GM21576 (cell line): ENCODE data around the gene FGF10.

Experiments
- ATAC-seq: cut with Tn5 transposase; IDR thresholded peaks from one replicate; pipeline ENCODE4 v1.9.1; 2021; ENCODE audit warnings: mild to moderate bottlenecking, moderate library complexity; ENCODE audit not compliant: unreplicated experiment

The FGF10 gene

GRCh38 chr5:44260793-44261192 lies 128.4 kb downstream of the FGF10 start:
- ATAC-seq = no peak

- ATAC-seq = no peak
Observed at GRCh38 chr5:44257653-44258365, 131.4 kb downstream of the FGF10 start.

GRCh38 chr5:44257221-44257620 lies 132.0 kb downstream of the FGF10 start:
- no peak for ATAC-seq
